B cell (primary cell): ENCODE results near the gene FAM117B.

Experiments
- EZH2 ChIP-seq: IDR thresholded peaks from 2 replicates; pipeline ENCODE4 v1.6.1; 2012; ENCODE audit warnings: borderline replicate concordance, low read depth, mild to moderate bottlenecking, moderate library complexity, low read length; ENCODE audit not compliant: insufficient read depth, poor library complexity, severe bottlenecking
- TF ChIP-seq, protein P1 (sequence below): fragments of 200-600 bp; IDR thresholded peaks from one replicate; pipeline ENCODE4 v1.8.0; 2022; ENCODE audit warnings: antibody characterized with exemption, mild to moderate bottlenecking

DNA sequence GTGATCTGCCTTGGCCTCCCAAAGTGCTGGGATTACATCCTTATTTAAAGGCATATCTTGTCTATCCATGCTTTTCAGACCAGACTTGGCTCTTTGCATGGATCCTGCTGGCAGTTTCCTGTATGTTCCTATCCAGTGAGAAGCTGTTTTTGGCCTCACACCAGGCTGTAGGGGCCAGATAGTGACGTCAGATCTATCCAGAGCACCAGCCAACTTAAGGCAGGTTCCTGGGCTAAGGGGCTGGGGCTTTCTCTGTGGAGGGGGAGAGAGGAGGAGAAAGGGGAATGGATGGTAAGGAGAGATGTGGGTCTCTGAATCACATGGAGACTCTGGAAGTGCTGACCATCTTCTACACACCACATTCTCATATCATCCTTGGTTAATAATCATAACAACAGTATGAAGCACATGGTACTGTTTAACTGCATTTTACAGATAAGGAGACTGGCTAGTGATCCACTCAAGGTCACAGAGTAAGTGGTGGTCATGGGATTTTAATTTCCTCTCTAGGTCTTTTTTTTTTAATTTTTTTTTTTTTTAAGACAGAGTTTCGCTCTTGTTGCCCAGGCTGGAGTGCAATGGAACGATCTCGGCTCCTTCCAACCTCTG, 2.0 kb upstream of the FAM117B start:
- TF ChIP-seq, protein P1, sequence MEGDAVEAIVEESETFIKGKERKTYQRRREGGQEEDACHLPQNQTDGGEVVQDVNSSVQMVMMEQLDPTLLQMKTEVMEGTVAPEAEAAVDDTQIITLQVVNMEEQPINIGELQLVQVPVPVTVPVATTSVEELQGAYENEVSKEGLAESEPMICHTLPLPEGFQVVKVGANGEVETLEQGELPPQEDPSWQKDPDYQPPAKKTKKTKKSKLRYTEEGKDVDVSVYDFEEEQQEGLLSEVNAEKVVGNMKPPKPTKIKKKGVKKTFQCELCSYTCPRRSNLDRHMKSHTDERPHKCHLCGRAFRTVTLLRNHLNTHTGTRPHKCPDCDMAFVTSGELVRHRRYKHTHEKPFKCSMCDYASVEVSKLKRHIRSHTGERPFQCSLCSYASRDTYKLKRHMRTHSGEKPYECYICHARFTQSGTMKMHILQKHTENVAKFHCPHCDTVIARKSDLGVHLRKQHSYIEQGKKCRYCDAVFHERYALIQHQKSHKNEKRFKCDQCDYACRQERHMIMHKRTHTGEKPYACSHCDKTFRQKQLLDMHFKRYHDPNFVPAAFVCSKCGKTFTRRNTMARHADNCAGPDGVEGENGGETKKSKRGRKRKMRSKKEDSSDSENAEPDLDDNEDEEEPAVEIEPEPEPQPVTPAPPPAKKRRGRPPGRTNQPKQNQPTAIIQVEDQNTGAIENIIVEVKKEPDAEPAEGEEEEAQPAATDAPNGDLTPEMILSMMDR = no peak
- TF ChIP-seq EZH2 = no peak
